ENCODE data around the gene TNMD. TPM values are rescaled to one million over a fixed set of nuclear protein-coding genes. Genes with fewer than 3 reads are reported as not detected.
A peak's percentile ranks its signal among the peaks of the same experiment; 100 is the strongest.

The TNMD gene
- total RNA-seq, 1 donor from 2014 or later: not detected

DNA sequence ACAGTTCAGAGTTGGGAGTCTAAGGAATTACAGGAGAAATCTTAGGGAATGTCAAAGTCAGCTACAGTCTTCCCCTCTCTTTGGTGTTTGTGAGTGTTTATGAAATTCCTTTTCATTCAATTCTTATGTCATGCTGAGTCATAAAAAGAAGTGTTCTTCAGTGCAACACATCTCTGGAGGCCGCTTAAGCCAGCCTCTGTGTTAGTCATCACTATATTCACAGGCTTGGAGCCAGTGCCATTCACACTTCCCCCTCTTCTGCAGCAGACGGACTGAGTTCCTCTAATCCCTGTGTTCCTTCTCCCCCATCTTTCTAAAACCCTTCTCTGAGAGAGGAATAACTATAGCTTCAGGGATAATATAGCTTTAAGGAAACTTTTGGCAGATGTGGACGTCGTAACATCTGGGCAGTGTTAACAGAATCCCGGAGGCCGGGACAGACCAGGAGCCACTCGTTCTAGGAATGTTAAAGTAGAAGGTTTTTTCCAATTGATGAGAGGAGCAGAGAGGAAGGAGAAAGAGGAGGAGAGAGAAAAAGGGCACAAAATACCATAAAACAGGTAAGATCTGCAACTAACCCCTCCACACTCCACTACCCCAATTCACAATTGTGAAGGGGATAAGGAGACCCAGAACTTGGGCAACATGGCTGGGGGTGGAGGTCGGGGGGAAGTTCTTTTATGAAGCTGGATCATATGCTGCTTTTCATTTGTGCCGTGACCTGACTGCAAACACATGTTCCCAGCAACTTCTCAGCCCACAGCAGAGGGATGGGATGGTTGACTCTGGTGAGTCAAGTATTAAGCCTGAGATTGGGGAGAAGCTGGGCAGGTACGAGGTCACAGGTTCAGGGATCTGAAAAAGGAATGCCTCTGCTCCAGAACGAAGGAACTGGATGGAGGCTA, 59.5 kb downstream of the TNMD start, which contains the start of gene SRPX2:
SRPX2 (plus strand) TSS at position 244 of the 905 bp plus-strand sequence. CDS start 2,124 bp downstream, outside the sequence.
- DNase-seq (ENCODE audit: low spot score in 2 of 2) (peak in 1 of 2 donors; percentile 18), FAIRE-seq (no peak)

- FAIRE-seq (no peak), DNase-seq (ENCODE audit: low spot score in 2 of 2) (no peak)
Measured at GRCh38 chrX:100645106-100645505, 60.4 kb downstream of the TNMD start.

- DNase-seq (ENCODE audit: low spot score in 2 of 2) (no peak), FAIRE-seq (no peak)
Measured at GRCh38 chrX:100647095-100647494, 62.4 kb downstream of the TNMD start.

- FAIRE-seq (no peak), DNase-seq (ENCODE audit: low spot score in 2 of 2) (no peak)
Measured at GRCh38 chrX:100647739-100648138, 63.0 kb downstream of the TNMD start.

DNA sequence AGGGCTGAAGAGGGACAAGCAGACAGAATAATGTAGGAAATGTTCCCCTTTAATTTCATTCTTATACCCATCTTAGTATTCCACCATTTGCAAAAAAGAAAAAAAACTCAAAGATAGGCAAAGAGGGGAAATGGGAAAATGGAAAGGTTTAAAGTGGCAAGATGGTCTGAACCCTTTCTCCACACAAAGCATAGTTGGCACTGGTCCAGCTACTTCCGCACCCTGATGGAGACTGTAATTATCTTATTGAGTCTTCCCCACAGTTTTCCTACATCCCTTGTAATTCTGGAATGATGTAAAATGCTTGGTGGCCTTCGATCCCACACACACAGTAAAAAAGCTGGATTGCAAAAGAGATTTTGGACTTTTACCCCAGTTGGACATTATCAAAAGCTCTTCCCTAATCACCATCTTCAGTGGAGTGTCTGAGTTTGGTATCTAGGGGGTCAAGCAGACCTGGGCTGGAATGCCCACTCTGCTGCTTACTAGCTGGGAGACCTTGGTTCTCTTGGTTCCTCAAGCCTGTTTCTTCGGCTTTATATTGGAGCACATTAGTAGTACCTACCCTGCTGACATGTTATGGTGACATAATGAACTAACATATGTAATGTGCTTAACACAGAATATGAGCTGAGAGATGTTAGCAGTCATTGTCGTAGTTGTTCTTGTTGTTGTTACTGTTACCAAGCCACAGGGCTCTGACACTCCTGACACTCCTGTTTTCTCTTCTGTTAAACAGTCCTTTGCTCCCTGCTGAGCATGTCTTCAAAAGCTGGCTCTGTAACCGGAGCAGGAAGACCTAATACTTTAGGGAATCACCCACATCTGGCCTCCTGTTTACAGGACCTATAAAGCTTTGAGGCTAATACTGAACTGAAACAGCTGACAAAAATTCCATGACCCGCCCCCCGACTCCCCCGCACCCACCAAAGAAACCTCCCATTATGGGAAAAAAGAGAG, 64.0 kb downstream of the TNMD start:
- no peak for DNase-seq (ENCODE audit: low spot score in 2 of 2)
- FAIRE-seq: no peak

Other genes with a start within 250 kb of the TNMD start
- gene PCDH19, start 174.7 kb upstream of the TNMD start, total RNA-seq: 22.8 TPM
- gene TSPAN6, start 51.9 kb downstream of the TNMD start, total RNA-seq: 33.0 TPM
- 0.41 TPM for gene SRPX2, start 59.3 kb downstream of the TNMD start, total RNA-seq
- gene SYTL4, start 147.2 kb downstream of the TNMD start, total RNA-seq: 3.3 TPM
- 13.5 TPM for gene CSTF2, start 235.5 kb downstream of the TNMD start, total RNA-seq